Measurements from ENCODE around the gene NSRP1.

GRCh38 chr17:30232015-30232823, 115.6 kb downstream of the NSRP1 start:
- no peak for TF ChIP-seq CTCF (IDR thresholded peaks at IDR 0.05)
- TF ChIP-seq POLR2A (IDR thresholded peaks at IDR 0.05), result no peak
- no peak for TF ChIP-seq POLR2AphosphoS5 (IDR thresholded peaks at IDR 0.05)
- TF ChIP-seq EP300 (IDR thresholded peaks at IDR 0.05), result no peak
